Bronchial epithelial cell (primary cell): ENCODE measurements around the gene HLA-B. TPM values are rescaled to one million over a fixed set of nuclear protein-coding genes. Genes with fewer than 3 reads are reported as not detected.
"Not testable (repeated sequence)": the region's sequence is repeated elsewhere in the genome, so short reads cannot be mapped to it uniquely, and the experiment has no call there.

Experiments used
- DNase-seq: peaks from one replicate; pipeline ENCODE4 v3.0.0-alpha.2; 2010; ENCODE audit warnings: low read depth
- FAIRE-seq: peaks from 2 replicates; lab custom pipeline; 2011; peaks lifted over from hg19 to GRCh38; lab: Jason Lieb, UNC
- H3K27me3 ChIP-seq: 2 replicates; pipeline ENCODE4 v1.5.1; 2011; ENCODE audit warnings: low read length; ENCODE audit not compliant: control insufficient read depth, insufficient read depth
- H3K36me3 ChIP-seq: 2 replicates; pipeline ENCODE4 v1.5.1; 2011; ENCODE audit warnings: low read length; ENCODE audit not compliant: control insufficient read depth, insufficient read depth
- H3K4me3 ChIP-seq: 2 replicates; pipeline ENCODE4 v1.5.1; 2011; ENCODE audit warnings: mild to moderate bottlenecking, low read depth, low read length, control low read depth
- CTCF ChIP-seq: IDR thresholded peaks from 2 replicates; pipeline ENCODE4 v1.5.1; 2011; ENCODE audit warnings: mild to moderate bottlenecking, moderate library complexity, low read length, control low read depth, inconsistent platforms; ENCODE audit not compliant: insufficient read depth, severe bottlenecking
- total RNA-seq: library from RNA; depleted of rRNA; stranded (reverse); fragments of >200 nt; gene quantifications from 2 replicates; pipeline ENCODE4 v1.2.1, GENCODE V29; 2014

HLA-B gene
- total RNA-seq, 1 donor from 2014 or later, result 46.9 TPM

- DNase-seq (no peak), FAIRE-seq (no peak)
- Histone ChIP-seq H3K36me3 (no peaks in the 10 kb centered on the region), H3K4me3 (no peak overlapping the region), H3K27me3 (no peaks in the 10 kb centered on the region)
- TF ChIP-seq CTCF, result no peak
Measured at GRCh38 chr6:31395832-31396231, 38.9 kb upstream of the HLA-B start.

- TF ChIP-seq CTCF, result no peak
- DNase-seq, result no peak
Measured at GRCh38 chr6:31394381-31394780, 37.4 kb upstream of the HLA-B start.

GRCh38 chr6:31393932-31394331 is 37.0 kb upstream of the HLA-B start:
- no peak overlapping the region for H3K4me3 ChIP-seq
- no peak for TF ChIP-seq CTCF
- FAIRE-seq, result no peak
- no peaks in the 10 kb centered on the region for H3K27me3 ChIP-seq
- DNase-seq, result no peak
- H3K36me3 ChIP-seq, result no peaks in the 10 kb centered on the region

More at GRCh38 chr6:31394381-31394780, 37.4 kb upstream of the HLA-B start:
- Histone ChIP-seq H3K4me3 (no peak overlapping the region), H3K36me3 (no peaks in the 10 kb centered on the region), H3K27me3 (no peaks in the 10 kb centered on the region)
- no peak for FAIRE-seq

- H3K4me3 ChIP-seq, DNase-seq, H3K27me3 ChIP-seq, H3K36me3 ChIP-seq, FAIRE-seq: not testable (repeated sequence)
Measured at GRCh38 chr6:31389802-31390132, 32.8 kb upstream of the HLA-B start.

GRCh38 chr6:31388916-31389801 is 32.2 kb upstream of the HLA-B start:
- H3K27me3 ChIP-seq, DNase-seq, H3K36me3 ChIP-seq, H3K4me3 ChIP-seq: not testable (repeated sequence)
- peak; percentile 81 for FAIRE-seq

GRCh38 chr6:31386977-31387376 is 30.0 kb upstream of the HLA-B start:
- no peak for FAIRE-seq
- Histone ChIP-seq H3K27me3 (no peaks in the 10 kb centered on the region), H3K4me3 (no peak overlapping the region), H3K36me3 (no peaks in the 10 kb centered on the region)
- no peak for TF ChIP-seq CTCF
- no peak for DNase-seq

- no peak for TF ChIP-seq CTCF
- FAIRE-seq, result no peak
- no peak for DNase-seq
- Histone ChIP-seq H3K4me3 (no peak overlapping the region), H3K27me3 (no peaks in the 10 kb centered on the region), H3K36me3 (no peaks in the 10 kb centered on the region)
Measured at GRCh38 chr6:31386099-31386498, 29.1 kb upstream of the HLA-B start.
